ENCODE data around the gene SH3BGRL3.

SH3BGRL3 gene

GRCh38 chr1:26300578-26301275, 20.8 kb downstream of the SH3BGRL3 start:
- TF ChIP-seq, protein P1, sequence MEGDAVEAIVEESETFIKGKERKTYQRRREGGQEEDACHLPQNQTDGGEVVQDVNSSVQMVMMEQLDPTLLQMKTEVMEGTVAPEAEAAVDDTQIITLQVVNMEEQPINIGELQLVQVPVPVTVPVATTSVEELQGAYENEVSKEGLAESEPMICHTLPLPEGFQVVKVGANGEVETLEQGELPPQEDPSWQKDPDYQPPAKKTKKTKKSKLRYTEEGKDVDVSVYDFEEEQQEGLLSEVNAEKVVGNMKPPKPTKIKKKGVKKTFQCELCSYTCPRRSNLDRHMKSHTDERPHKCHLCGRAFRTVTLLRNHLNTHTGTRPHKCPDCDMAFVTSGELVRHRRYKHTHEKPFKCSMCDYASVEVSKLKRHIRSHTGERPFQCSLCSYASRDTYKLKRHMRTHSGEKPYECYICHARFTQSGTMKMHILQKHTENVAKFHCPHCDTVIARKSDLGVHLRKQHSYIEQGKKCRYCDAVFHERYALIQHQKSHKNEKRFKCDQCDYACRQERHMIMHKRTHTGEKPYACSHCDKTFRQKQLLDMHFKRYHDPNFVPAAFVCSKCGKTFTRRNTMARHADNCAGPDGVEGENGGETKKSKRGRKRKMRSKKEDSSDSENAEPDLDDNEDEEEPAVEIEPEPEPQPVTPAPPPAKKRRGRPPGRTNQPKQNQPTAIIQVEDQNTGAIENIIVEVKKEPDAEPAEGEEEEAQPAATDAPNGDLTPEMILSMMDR (IDR thresholded peaks at IDR 0.05; ENCODE audit: low read depth, low read length, poor library complexity, severe bottlenecking): no peak
- TF ChIP-seq EZH2phosphoT487 (IDR thresholded peaks at IDR 0.05; ENCODE audit: borderline replicate concordance, low read length): no peak
- Histone ChIP-seq H3K27me3 (ENCODE audit: control insufficient read depth, low read length) (no peaks in the 10 kb centered on the region), H3K4me3 (ENCODE audit: low read length) (no peak overlapping the region), H3K9me3 (ENCODE audit: control insufficient read depth, insufficient read depth, low read length) (no peaks in the 10 kb centered on the region), H3K36me3 (ENCODE audit: control insufficient read depth, low read length) (peaks cover 15% of the 10 kb centered on the region), H4K20me1 (ENCODE audit: control insufficient read depth, insufficient read depth, low read depth, low read length) (no peaks in the 10 kb centered on the region), H3K4me1 (ENCODE audit: control insufficient read depth, low read length) (peaks cover 46% of the 10 kb centered on the region), H3F3A (ENCODE audit: control insufficient read depth, insufficient read depth) (no peaks in the 10 kb centered on the region), H3K4me2 (ENCODE audit: low read length) (no peak overlapping the region), H3K27ac (ENCODE audit: low read depth, low read length) (no peak overlapping the region), H3K79me2 (ENCODE audit: control insufficient read depth, low read length) (peaks cover 27% of the 10 kb centered on the region), H3K9me2 (replicated peaks; ENCODE audit: control insufficient read depth, low read length) (no peaks in the 10 kb centered on the region)

GRCh38 chr1:26302733-26303405, 23.0 kb downstream of the SH3BGRL3 start:
- TF ChIP-seq, protein P1 (IDR thresholded peaks at IDR 0.05; ENCODE audit: low read depth, low read length, poor library complexity, severe bottlenecking): no peak
- no peak for TF ChIP-seq EZH2phosphoT487 (IDR thresholded peaks at IDR 0.05; ENCODE audit: borderline replicate concordance, low read length)
- Histone ChIP-seq H3K27me3 (ENCODE audit: control insufficient read depth, low read length) (no peaks in the 10 kb centered on the region), H3F3A (ENCODE audit: control insufficient read depth, insufficient read depth) (peaks cover 10% of the 10 kb centered on the region), H3K9me3 (ENCODE audit: control insufficient read depth, insufficient read depth, low read length) (no peaks in the 10 kb centered on the region), H3K27ac (ENCODE audit: low read depth, low read length) (no peak overlapping the region), H4K20me1 (ENCODE audit: control insufficient read depth, insufficient read depth, low read depth, low read length) (no peaks in the 10 kb centered on the region), H3K79me2 (ENCODE audit: control insufficient read depth, low read length) (peaks cover 33% of the 10 kb centered on the region), H3K36me3 (ENCODE audit: control insufficient read depth, low read length) (peaks cover 11% of the 10 kb centered on the region), H3K4me2 (ENCODE audit: low read length) (no peak overlapping the region), H3K4me1 (ENCODE audit: control insufficient read depth, low read length) (peaks cover 61% of the 10 kb centered on the region), H3K9me2 (replicated peaks; ENCODE audit: control insufficient read depth, low read length) (no peaks in the 10 kb centered on the region), H3K4me3 (ENCODE audit: low read length) (no peak overlapping the region)

DNA sequence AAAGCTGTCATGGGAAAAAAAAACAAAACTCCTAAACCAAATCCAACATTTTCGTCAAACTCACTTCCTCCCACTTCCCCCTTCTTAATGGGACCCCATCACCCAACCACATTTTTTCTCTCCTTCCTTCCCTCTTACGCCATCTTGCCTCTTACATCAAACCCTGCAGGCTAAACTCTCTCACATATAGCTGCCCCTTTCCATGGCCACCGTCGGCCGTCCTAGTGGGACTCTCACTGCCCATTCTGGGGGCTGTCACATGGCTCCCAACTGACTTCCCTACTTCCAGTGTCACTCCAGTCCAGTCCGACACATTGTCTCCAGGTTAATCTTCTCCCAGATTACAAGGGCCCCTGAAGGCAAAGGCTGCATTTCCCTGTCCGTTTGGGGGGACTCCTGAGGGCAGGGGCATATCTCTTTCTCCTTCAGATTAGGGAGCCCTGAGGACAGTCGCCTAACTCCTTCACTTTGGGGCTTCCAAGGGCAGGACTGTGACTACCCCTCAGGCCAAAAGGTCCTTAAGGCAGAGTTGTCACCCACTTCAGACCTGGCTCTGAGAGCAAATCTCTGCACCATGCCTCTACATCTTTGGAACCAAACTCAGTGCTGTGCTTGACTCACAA, 25.9 kb downstream of the SH3BGRL3 start:
- Histone ChIP-seq H3K4me3 (ENCODE audit: low read length) (peak overlapping the region; percentile 85), H3K79me2 (ENCODE audit: control insufficient read depth, low read length) (peaks cover 33% of the 10 kb centered on the region), H3K27ac (ENCODE audit: low read depth, low read length) (peak overlapping the region; percentile 25), H3K4me2 (ENCODE audit: low read length) (peak overlapping the region; percentile 96), H3K9me2 (replicated peaks; ENCODE audit: control insufficient read depth, low read length) (no peaks in the 10 kb centered on the region), H3K27me3 (ENCODE audit: control insufficient read depth, low read length) (no peaks in the 10 kb centered on the region), H3K9me3 (ENCODE audit: control insufficient read depth, insufficient read depth, low read length) (no peaks in the 10 kb centered on the region), H4K20me1 (ENCODE audit: control insufficient read depth, insufficient read depth, low read depth, low read length) (no peaks in the 10 kb centered on the region), H3F3A (ENCODE audit: control insufficient read depth, insufficient read depth) (peaks cover 10% of the 10 kb centered on the region), H3K36me3 (ENCODE audit: control insufficient read depth, low read length) (peaks cover 9% of the 10 kb centered on the region), H3K4me1 (ENCODE audit: control insufficient read depth, low read length) (peaks cover 44% of the 10 kb centered on the region)
- TF ChIP-seq, protein P1 (IDR thresholded peaks at IDR 0.05; ENCODE audit: low read depth, low read length, poor library complexity, severe bottlenecking): no peak
- TF ChIP-seq EZH2phosphoT487 (IDR thresholded peaks at IDR 0.05; ENCODE audit: borderline replicate concordance, low read length): no peak
